ENCODE data around the gene ADGB. TPM values are rescaled to one million over a fixed set of nuclear protein-coding genes. Genes with fewer than 3 reads are reported as not detected.

The ADGB gene
- total RNA-seq, 1 donor from 2014 or later: not detected

DNA sequence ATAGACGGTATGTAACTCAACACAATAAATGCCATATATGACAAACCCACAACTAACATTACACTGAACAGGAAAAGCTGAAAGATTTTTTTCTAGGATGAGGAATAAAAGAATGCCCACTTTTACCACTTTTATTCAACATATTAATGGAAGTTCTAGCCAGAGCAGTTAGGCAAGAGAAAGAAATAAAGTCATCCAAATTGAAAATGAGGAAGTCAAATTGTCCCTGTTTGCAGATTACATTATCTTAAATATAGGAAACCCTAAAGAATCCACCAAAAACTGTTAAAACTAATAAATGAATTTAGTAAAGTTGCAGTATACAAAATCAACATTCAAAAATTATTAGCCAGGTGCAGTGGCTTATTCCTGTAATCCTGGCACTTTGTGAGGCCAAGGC is 24.6 kb upstream of the ADGB start:
- H3K36me3 ChIP-seq: no peaks in the 10 kb centered on the region
- H3K27me3 ChIP-seq: no peaks in the 10 kb centered on the region
- no peak for TF ChIP-seq POLR2A (IDR thresholded peaks at IDR 0.05)
- no peak overlapping the region for H3K4me3 ChIP-seq
- intact Hi-C loops (cut with DNase I): no loop called here
- no peak for DNase-seq (ENCODE audit: extremely low spot score in 2 of 2)
- H3K27ac ChIP-seq: no peak overlapping the region
- no peaks in the 10 kb centered on the region for H3K9me3 ChIP-seq
- no peaks in the 10 kb centered on the region for H3K4me1 ChIP-seq

DNA sequence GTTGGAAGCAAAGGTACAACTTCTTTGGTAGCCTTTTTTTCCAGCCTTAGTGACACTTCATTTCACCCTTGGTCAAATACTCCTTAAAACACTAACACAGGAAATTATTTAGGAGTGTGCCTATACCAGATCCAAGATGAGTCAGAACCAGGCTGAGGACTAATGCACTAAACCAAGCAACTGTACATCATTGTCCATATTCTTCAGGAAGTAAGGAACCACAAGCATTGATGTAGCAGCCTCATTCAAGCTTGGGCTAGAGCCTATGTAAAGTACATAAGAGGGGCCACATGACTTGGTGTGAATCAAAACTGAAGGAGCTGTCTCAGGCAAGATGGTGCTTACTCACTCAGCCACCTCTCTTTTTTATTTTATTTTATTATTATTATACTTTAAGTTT is 20.7 kb upstream of the ADGB start:
- H3K4me3 ChIP-seq: no peak overlapping the region
- no peaks in the 10 kb centered on the region for H3K36me3 ChIP-seq
- H3K4me1 ChIP-seq: no peaks in the 10 kb centered on the region
- intact Hi-C loops (cut with DNase I): no loop called here
- no peak for TF ChIP-seq POLR2AphosphoS5 (IDR thresholded peaks at IDR 0.05; ENCODE audit: insufficient read depth in 1 of 2, low read depth in 1 of 2)
- no peak for TF ChIP-seq POLR2A (IDR thresholded peaks at IDR 0.05)
- TF ChIP-seq, protein P1, sequence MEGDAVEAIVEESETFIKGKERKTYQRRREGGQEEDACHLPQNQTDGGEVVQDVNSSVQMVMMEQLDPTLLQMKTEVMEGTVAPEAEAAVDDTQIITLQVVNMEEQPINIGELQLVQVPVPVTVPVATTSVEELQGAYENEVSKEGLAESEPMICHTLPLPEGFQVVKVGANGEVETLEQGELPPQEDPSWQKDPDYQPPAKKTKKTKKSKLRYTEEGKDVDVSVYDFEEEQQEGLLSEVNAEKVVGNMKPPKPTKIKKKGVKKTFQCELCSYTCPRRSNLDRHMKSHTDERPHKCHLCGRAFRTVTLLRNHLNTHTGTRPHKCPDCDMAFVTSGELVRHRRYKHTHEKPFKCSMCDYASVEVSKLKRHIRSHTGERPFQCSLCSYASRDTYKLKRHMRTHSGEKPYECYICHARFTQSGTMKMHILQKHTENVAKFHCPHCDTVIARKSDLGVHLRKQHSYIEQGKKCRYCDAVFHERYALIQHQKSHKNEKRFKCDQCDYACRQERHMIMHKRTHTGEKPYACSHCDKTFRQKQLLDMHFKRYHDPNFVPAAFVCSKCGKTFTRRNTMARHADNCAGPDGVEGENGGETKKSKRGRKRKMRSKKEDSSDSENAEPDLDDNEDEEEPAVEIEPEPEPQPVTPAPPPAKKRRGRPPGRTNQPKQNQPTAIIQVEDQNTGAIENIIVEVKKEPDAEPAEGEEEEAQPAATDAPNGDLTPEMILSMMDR (IDR thresholded peaks at IDR 0.05): no peak
- no peak overlapping the region for H3K27ac ChIP-seq
- DNase-seq (ENCODE audit: extremely low spot score in 2 of 2): no peak
- no peaks in the 10 kb centered on the region for H3K9me3 ChIP-seq
- H3K27me3 ChIP-seq: no peaks in the 10 kb centered on the region

DNA sequence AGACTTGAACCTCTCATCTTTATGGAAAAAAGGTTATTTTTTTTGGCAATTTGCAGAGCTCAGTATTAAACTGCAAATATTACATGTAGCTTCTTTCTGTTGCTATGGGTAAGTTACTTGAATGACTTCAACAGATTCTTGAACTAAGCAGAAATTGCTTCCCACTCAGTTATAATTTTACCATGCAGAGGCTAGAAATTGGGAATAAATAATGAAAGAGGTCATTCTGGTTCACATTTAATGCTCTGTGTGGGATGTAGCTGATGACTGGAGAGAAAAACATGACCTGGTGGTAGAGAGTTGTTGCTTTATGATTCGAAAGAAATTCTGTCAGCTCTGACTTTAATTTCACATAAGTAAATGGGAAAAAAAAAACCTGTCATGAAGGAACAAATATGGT is 16.8 kb upstream of the ADGB start:
- no peak overlapping the region for H3K27ac ChIP-seq
- no peaks in the 10 kb centered on the region for H3K9me3 ChIP-seq
- H3K27me3 ChIP-seq: no peaks in the 10 kb centered on the region
- no peaks in the 10 kb centered on the region for H3K4me1 ChIP-seq
- no peak for DNase-seq (ENCODE audit: extremely low spot score in 2 of 2)
- no peak overlapping the region for H3K4me3 ChIP-seq
- intact Hi-C loops (cut with DNase I): no loop called here
- TF ChIP-seq POLR2AphosphoS5 (IDR thresholded peaks at IDR 0.05; ENCODE audit: insufficient read depth in 1 of 2, low read depth in 1 of 2): no peak
- TF ChIP-seq, protein P1 (IDR thresholded peaks at IDR 0.05): no peak
- TF ChIP-seq POLR2A (IDR thresholded peaks at IDR 0.05): no peak
- no peaks in the 10 kb centered on the region for H3K36me3 ChIP-seq

DNA sequence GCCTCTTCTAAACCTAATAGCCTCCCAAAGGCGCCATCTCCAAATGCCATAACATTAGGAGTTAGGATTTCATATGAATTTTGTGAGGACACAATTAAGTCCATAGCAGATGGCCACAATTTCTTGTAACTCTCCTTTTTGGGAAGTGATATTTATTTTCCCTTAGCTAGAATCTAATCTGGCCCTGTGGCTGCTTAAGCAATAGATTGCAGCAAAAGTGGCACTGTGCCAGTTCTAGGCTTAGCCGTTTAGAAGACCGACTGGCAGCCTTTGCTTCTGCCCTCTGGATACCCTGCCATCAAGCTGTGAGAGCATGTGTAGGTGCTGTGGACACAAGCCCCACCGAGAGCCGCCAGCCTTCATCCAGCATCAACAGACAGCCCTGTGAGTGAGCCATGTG is 15.9 kb upstream of the ADGB start:
- intact Hi-C loops (cut with DNase I): no loop called here
- no peaks in the 10 kb centered on the region for H3K27me3 ChIP-seq
- no peaks in the 10 kb centered on the region for H3K36me3 ChIP-seq
- no peak overlapping the region for H3K27ac ChIP-seq
- H3K9me3 ChIP-seq: no peaks in the 10 kb centered on the region
- TF ChIP-seq, protein P1 (IDR thresholded peaks at IDR 0.05): no peak
- no peak for TF ChIP-seq POLR2A (IDR thresholded peaks at IDR 0.05)
- DNase-seq (ENCODE audit: extremely low spot score in 2 of 2): no peak
- H3K4me3 ChIP-seq: no peak overlapping the region
- H3K4me1 ChIP-seq: no peaks in the 10 kb centered on the region

DNA sequence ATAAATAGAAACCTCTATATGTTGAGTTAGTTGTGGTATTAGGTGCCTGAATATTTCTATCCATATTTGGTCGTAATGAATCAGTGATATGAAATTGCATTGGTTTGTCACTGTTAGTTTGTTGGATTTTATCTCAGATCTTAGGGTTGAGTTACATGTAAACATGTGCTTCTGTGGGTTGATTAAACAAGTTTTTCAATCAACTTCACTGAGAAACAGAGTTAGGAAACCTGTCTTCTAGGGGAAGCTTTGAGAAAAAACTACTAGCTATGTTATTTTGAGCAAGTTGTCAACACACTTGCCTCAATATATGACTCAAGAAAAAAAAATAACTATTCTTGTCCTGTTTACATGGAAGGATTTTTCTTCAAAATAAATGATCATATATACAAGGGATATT is 14.8 kb upstream of the ADGB start:
- H3K36me3 ChIP-seq: no peaks in the 10 kb centered on the region
- no peak for DNase-seq (ENCODE audit: extremely low spot score in 2 of 2)
- intact Hi-C loops (cut with DNase I): no loop called here
- H3K4me1 ChIP-seq: no peaks in the 10 kb centered on the region
- TF ChIP-seq, protein P1 (IDR thresholded peaks at IDR 0.05): no peak
- TF ChIP-seq POLR2A (IDR thresholded peaks at IDR 0.05): no peak
- TF ChIP-seq POLR2AphosphoS5 (IDR thresholded peaks at IDR 0.05; ENCODE audit: insufficient read depth in 1 of 2, low read depth in 1 of 2): no peak
- H3K9me3 ChIP-seq: no peaks in the 10 kb centered on the region
- H3K27ac ChIP-seq: no peak overlapping the region
- H3K4me3 ChIP-seq: no peak overlapping the region
- no peaks in the 10 kb centered on the region for H3K27me3 ChIP-seq

DNA sequence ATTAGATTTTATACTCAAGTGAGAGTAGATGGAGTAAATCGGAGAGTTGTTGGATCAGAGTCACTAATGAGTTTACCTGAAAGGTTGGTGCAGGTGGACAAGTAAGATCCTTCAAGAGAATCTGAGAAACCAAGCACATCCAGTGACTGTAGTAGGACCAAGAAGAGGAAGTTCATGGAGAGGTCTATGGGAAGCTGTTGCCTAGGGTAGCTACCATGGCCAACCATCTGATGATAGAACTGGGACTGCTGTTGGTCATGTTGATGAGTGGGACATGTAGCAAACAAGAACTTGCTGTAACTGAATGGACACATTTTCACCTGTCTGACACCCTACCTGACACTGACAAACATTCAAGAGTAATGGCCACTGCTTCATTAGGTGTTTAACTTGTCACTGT is 11.3 kb upstream of the ADGB start:
- intact Hi-C loops (cut with DNase I): no loop called here
- DNase-seq (ENCODE audit: extremely low spot score in 2 of 2): no peak
- H3K27ac ChIP-seq: no peak overlapping the region

More for the DNA sequence above, 11.3 kb upstream of the ADGB start:
- Histone ChIP-seq H3K9me3 (no peaks in the 10 kb centered on the region), H3K27me3 (no peaks in the 10 kb centered on the region), H3K4me3 (no peak overlapping the region), H3K36me3 (no peaks in the 10 kb centered on the region), H3K4me1 (no peaks in the 10 kb centered on the region)
- TF ChIP-seq POLR2A (IDR thresholded peaks at IDR 0.05) (no peak), POLR2AphosphoS5 (IDR thresholded peaks at IDR 0.05; ENCODE audit: insufficient read depth in 1 of 2, low read depth in 1 of 2) (no peak)
- TF ChIP-seq, protein P1 (IDR thresholded peaks at IDR 0.05): no peak
